GM19238 (cell line): ENCODE measurements around the gene OR2A12.
"Not testable (repeated sequence)": the region's sequence is repeated elsewhere in the genome, so short reads cannot be mapped to it uniquely, and the experiment has no call there.

Experiments
- DNase-seq: peaks from one replicate; pipeline ENCODE4 v3.0.0; 2011; ENCODE audit warnings: low spot score; ENCODE audit not compliant: insufficient read length

OR2A12 gene, protein sequence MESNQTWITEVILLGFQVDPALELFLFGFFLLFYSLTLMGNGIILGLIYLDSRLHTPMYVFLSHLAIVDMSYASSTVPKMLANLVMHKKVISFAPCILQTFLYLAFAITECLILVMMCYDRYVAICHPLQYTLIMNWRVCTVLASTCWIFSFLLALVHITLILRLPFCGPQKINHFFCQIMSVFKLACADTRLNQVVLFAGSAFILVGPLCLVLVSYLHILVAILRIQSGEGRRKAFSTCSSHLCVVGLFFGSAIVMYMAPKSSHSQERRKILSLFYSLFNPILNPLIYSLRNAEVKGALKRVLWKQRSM

GRCh38 chr7:144085978-144086377 is at the start of gene OR2A12:
Gene OR2A12, plus strand, starts transcription at chr7:144086278. Its CDS starts 8,830 bp downstream, at chr7:144095108.
- DNase-seq: no peak

DNA sequence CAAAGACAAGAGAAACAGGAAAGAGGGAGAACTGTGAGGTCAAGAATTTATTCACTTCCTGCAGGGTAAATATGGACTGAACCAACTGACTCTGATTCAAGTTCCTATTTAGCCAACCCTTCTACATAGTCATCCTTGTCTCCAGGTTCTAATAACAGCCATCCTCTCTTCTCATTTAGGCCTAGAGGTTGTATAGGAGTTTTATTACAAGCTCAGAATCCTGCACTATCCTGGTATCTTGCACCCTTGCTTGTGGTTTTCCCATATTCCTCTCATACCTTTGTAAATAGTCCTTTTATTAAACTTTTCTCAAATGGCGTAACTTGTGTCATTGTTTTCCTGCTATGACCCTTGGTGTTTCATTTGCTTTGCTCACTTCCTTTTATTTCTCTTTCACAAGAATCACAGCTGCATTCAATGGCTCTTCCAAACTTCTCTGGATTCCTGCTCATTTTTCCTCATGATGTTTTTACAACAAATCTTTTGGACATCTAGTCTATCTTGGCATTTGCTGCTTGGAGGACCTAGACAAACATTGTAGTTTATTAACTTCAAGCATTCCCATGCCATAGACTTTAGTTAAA is 49.7 kb upstream of the OR2A12 start:
- no peak for DNase-seq

GRCh38 chr7:144037414-144038035 is 48.6 kb upstream of the OR2A12 start:
- no peak for DNase-seq

DNA sequence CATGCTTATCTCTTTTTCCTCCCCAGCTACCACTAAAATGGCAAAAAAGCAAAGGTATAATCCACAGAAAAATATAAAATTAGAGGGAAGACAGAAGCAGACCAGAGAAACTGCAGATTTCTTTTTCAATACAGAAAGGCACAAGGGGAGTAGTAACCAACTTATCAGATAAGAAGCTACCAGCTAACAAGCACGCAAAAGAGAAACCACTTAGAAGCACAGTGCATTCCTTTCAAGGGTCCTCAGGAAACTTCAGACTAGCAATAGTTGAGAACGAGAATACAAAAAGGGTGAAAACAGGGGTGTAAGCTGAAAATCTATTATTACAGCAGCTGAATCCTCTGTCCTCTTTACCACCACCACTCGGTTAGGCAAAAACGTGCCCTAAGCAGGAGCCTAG is 47.2 kb upstream of the OR2A12 start:
- DNase-seq: no peak

- no peak for DNase-seq
Observed at GRCh38 chr7:144048648-144049047, 37.4 kb upstream of the OR2A12 start, which contains the start of gene OR2A5. Gene OR2A5, plus strand, starts transcription at chr7:144048948. Its CDS starts 1,454 bp downstream, at chr7:144050402.

DNA sequence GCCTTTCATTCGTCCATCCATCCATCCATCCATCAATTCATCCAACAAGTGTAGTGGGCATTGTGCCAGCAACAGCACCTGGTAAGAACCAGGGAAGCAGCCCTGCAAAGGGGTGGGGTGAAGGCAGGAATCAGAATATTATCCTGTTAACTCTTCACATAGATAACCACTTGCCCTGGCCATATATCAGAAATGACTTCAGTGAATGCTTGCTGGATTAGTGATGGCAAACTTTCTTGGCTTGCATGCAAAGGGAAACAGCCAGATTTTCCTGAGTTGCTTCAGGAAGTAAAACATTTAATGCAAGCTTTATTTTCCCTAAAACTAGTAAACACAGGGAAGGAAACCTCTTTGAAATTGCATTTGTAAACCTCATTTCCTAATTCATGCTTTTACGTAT is 36.6 kb upstream of the OR2A12 start:
- no peak for DNase-seq

- no peak for DNase-seq
Observed at GRCh38 chr7:144050093-144050492, 36.0 kb upstream of the OR2A12 start.

GRCh38 chr7:144050884-144051283 is 35.2 kb upstream of the OR2A12 start:
- DNase-seq: not testable (repeated sequence)

DNA sequence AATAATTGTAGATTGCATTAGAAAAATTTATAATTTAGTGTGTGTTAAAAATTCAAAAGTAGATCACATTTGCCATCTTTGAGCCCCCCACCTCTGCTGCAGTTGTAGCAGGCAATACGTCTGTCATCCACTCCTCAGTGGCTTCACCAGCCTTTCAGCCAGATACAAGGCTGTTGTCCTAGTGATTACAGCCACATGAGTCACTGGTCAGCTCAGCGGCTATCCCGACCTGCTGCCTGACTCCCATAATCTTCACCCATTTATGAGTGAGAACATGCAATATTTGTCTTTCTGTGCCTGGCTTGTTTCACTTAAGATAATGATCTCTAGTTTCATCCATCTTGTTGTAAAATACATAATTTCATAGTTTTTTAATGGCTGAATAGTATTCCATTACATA is 28.1 kb upstream of the OR2A12 start:
- DNase-seq: no peak

GRCh38 chr7:144063710-144064109 is 22.4 kb upstream of the OR2A12 start:
- DNase-seq: no peak

DNA sequence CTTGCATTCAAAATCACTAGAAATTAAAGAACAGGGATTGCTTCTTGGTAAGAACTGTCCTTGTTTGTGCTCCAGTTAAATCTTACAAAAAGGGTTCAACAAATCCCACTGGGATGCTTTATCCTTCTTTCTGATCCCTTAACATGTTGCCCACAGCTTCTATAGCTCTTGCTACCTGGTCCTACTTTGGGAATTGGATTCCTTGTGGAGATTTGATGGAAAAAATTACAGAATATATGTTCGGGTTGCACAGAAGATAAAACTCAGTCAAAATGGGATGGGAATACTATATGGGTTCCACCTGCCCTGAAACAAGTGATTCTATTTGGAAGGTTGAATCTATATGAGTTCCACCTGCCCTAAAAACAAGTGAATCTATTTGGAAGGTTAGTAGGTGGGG is 16.6 kb upstream of the OR2A12 start, which contains the start of gene OR2A25:
Gene OR2A25 (plus strand): TSS at position 301 of the 400 bp plus-strand sequence. CDS start 4,409 bp downstream, outside the sequence.
- no peak for DNase-seq

DNA sequence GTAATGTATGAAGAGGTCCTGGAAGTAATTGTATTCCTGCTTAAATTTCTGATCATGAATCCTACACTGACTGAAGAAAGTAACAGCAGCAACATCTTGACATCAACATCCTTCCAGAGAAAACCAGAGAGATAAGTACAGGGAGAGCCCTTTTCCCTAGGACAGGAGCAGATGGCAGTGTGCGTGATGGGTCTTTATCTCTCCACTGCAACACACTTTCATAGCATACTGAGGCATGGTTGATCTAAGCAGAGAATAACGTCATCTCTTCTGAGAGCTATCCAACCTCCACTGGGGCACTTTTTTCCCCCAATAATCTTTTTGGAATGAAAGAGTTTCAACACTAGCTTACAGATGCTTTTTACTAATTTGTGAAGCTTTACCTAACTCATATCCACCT is 16.1 kb upstream of the OR2A12 start:
- DNase-seq: no peak

- DNase-seq: no peak
Observed at GRCh38 chr7:144074374-144074773, 11.7 kb upstream of the OR2A12 start.

DNA sequence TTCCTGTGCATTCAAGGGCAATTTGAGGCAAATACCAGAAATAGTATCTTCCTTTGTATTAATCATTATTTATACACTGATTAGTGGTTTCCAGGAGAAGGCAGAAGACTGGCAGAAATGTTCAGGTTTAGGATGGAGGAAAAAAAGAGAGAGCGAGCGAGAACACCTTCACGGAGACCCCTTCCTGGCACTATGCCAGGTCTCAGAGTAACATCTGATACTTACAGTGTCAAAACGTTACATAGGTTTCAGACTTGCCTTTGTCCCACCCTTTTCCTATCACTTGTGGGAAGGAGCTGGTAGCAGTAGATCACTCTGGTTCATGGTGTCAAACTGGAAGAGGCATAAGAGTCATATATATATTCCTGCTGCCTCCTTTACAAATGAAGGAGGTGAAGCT is 652 bp downstream of the OR2A12 start:
- no peak for DNase-seq

DNA sequence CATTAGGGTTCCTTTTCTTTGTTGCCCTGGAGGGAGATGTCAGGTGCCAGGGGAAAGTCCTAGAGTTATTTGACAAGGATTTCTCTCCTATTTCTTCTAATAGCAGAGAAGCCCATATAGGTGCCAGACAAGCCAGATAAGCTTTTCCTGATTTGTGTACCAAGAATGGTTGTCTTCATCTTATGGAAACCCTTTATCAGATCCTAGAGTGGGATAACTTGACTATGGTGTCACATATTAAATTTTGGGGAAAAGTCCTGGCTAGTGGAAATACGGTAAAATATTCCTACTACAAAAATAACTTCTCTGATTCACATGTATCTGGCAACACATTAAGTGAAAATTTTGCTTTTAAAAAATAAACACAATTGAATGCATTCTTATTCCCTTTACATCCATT is 1.2 kb downstream of the OR2A12 start:
- DNase-seq: no peak

- DNase-seq: no peak
Observed at GRCh38 chr7:144090667-144091066, 4.6 kb downstream of the OR2A12 start.

- DNase-seq: no peak
Observed at GRCh38 chr7:144098776-144099175, 12.7 kb downstream of the OR2A12 start.

- DNase-seq: no peak
Observed at GRCh38 chr7:144100607-144101006, 14.5 kb downstream of the OR2A12 start.

DNA sequence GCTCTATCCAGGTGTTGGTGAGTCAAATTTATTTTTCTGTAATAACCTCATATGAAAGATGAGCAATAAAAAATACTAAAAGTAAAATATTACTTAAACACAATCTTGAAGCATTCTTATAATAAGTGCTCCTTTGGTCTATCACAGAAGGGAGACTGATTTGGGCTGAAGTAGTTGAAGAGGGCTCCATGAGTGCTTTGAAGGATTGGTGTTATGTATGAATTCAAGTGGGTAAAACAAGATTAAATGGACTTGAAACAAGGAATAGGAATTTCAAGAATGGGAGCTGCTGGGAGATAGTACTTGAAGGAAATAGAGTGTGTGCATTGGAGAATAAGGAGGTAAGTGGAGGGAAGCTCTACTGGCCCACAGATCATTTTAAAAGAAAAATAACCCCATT is 16.0 kb downstream of the OR2A12 start:
- no peak for DNase-seq

- DNase-seq: no peak
Observed at GRCh38 chr7:144105211-144105610, 19.1 kb downstream of the OR2A12 start.

DNA sequence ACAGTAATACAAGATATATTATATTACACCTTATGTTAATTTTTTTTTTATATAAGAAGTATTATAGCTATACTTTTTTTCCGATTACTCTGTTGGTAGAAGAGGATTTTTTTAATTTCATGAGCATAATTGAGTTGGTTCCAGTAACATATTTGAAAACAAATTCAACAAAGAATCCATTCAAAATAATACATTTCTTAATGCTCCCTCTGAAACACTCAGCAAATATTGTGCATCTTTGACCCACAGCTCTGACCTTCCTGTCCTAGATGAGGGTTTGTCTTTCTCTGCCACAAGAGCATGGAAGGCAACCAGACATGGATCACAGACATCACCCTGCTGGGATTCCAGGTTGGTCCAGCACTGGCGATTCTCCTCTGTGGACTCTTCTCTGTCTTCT is 23.2 kb downstream of the OR2A12 start, which contains the start of gene OR2A2:
Gene OR2A2 (plus strand): TSS at position 301 of the 400 bp plus-strand sequence. CDS start 0 bp downstream, at position 301.
- no peak for DNase-seq

DNA sequence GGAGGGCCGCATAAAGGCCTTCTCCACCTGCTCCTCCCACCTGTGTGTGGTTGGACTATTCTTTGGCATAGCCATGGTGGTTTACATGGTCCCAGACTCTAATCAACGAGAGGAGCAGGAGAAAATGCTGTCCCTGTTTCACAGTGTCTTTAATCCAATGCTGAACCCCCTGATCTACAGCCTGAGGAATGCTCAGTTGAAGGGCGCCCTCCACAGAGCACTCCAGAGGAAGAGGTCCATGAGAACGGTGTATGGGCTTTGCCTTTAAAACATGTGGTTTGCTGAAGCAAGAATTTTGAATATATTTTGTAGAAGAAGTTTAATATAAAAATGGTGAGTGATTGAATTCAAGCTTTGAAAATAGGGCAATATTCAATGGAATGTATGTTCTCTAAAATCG is 24.2 kb downstream of the OR2A12 start:
- DNase-seq: no peak
